ENCODE measurements around the gene LRRK1. TPM values are rescaled to one million over a fixed set of nuclear protein-coding genes. Genes with fewer than 3 reads are reported as not detected.
A peak's percentile ranks its signal among the peaks of the same experiment; 100 is the strongest.

The LRRK1 gene
- total and polyA plus RNA-seq, 8 donors: 4.3 to 19.4 (median 11.1) TPM

GRCh38 chr15:101043011-101043410 lies 123.9 kb downstream of the LRRK1 start:
- intact Hi-C loops (cut with DNase I): no loop called here
- ATAC-seq (no peak), FAIRE-seq (no peak), DNase-seq (peak in 1 of 6 donors; percentile 8)
- Histone ChIP-seq H3K27me3 (no peaks in the 10 kb centered on the region), H3K4me3 (no peak overlapping the region), H3K36me3 (no peaks in the 10 kb centered on the region), H3K4me1 (no peaks in the 10 kb centered on the region), H3K27ac (no peak overlapping the region), H3K9me3 (no peaks in the 10 kb centered on the region)
- WGBS, 2 donors: 95 to 97% methylated on average over 5 of the region's 5 CpGs
- no peak for TF ChIP-seq CTCF (IDR thresholded peaks at IDR 0.05)

- ATAC-seq (no peak), FAIRE-seq (no peak), DNase-seq (peak in 1 of 6 donors; percentile 7)
- H3K27me3 ChIP-seq: no peaks in the 10 kb centered on the region
- H3K9me3 ChIP-seq: no peaks in the 10 kb centered on the region
- TF ChIP-seq CTCF (IDR thresholded peaks at IDR 0.05): no peak
- no peak overlapping the region for H3K27ac ChIP-seq
- H3K4me3 ChIP-seq: no peak overlapping the region
- no peaks in the 10 kb centered on the region for H3K4me1 ChIP-seq
- 95 to 96% methylated on average over 13 of the region's 13 CpGs for WGBS, 2 donors
- intact Hi-C loops (cut with DNase I): no loop called here
- H3K36me3 ChIP-seq: no peaks in the 10 kb centered on the region
Observed at GRCh38 chr15:101043911-101044624, 124.9 kb downstream of the LRRK1 start.

GRCh38 chr15:101044625-101045235 lies 125.6 kb downstream of the LRRK1 start:
- Histone ChIP-seq H3K27me3 (no peaks in the 10 kb centered on the region), H3K27ac (no peak overlapping the region), H3K9me3 (no peaks in the 10 kb centered on the region), H3K36me3 (no peaks in the 10 kb centered on the region), H3K4me1 (no peaks in the 10 kb centered on the region), H3K4me3 (no peak overlapping the region)
- ATAC-seq (no peak), DNase-seq (peak in 1 of 6 donors; percentile 7), FAIRE-seq (no peak)
- no peak for TF ChIP-seq CTCF (IDR thresholded peaks at IDR 0.05)
- intact Hi-C loops (cut with DNase I): no loop called here
- WGBS, 2 donors: 88 to 97% methylated on average over 11 of the region's 11 CpGs

GRCh38 chr15:101045236-101045646 lies 126.1 kb downstream of the LRRK1 start:
- Histone ChIP-seq H3K9me3 (no peaks in the 10 kb centered on the region), H3K4me3 (no peak overlapping the region), H3K4me1 (no peaks in the 10 kb centered on the region), H3K27ac (no peak overlapping the region), H3K36me3 (no peaks in the 10 kb centered on the region), H3K27me3 (no peaks in the 10 kb centered on the region)
- 72 to 74% methylated on average over 14 of the region's 14 CpGs for WGBS, 2 donors
- DNase-seq (peak in 2 of 6 donors; percentile 4), FAIRE-seq (no peak), ATAC-seq (no peak)
- TF ChIP-seq CTCF (IDR thresholded peaks at IDR 0.05): no peak
- intact Hi-C loops (cut with DNase I): no loop called here
